ENCODE results near the gene HIVEP3.

- TF ChIP-seq POLR2A (IDR thresholded peaks at IDR 0.05; ENCODE audit: low read depth, low read length) (no peak), POLR2AphosphoS5 (IDR thresholded peaks at IDR 0.05; ENCODE audit: low read depth, low read length) (no peak), POU2F2 (IDR thresholded peaks at IDR 0.05; ENCODE audit: low read depth, low read length) (no peak), SPI1 (IDR thresholded peaks at IDR 0.05; ENCODE audit: low read depth, low read length) (no peak)
Measured at GRCh38 chr1:41813226-41813625, 105.5 kb downstream of the HIVEP3 start.

Data from GM12891 (cell line).